HG03558 (cell line): ENCODE data around the gene CRBN.

ENCODE experiments used
- ATAC-seq: cut with Tn5 transposase; IDR thresholded peaks from one replicate; pipeline ENCODE4 v1.9.1; 2021; ENCODE audit warnings: moderate number of reproducible peaks; ENCODE audit not compliant: unreplicated experiment; ENCODE audit errors: extremely low read depth

CRBN gene

DNA sequence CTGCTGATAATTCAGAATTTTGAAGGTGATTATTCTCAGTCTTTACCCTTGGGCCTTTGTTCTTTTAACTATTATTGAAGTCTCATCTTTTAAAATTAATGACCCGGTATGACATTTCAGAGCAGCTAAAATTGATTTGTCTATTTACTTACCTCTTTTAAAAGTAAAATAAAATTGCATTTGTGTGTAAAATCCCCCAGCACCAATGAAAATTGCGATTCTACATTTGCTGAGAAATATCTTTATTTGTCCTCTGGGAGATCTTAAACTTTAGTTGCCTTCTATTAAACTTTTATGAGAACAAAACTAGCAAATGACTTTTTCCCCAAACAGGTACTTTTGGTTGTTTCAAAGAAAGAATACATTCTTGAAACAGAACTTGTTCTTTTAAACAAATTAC is 61.8 kb downstream of the CRBN start:
- ATAC-seq, result no peak

DNA sequence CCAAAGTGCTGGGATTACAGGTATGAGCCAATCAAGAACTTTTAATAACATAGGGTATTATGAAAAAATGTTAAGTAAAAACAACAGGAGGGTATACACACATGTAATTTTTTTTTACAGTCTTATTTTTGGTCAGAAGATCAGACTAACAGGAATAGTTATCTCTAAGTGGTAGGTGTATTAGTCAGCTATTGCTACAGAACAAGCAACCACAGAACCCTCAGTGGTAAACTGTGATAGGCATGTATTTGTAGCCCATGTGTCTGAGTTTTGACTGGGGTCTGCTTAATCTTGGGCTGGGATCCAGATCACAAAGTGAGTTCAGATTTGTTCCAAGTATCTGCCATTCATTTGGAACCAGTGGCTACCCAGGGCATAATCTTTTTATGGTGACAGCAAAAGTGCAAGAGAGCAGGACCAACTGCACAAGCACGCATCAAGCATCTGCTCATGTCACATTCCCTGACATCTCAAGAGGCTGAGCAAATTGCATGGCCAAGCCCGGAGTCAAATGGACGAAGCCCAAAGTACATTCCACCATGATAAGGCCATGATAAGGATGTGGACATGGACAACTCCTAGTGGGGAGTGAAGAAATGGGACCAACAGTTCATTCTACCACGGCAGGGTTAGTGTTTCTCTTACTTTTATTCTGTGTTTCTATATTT is 66.3 kb downstream of the CRBN start:
- ATAC-seq, result no peak

DNA sequence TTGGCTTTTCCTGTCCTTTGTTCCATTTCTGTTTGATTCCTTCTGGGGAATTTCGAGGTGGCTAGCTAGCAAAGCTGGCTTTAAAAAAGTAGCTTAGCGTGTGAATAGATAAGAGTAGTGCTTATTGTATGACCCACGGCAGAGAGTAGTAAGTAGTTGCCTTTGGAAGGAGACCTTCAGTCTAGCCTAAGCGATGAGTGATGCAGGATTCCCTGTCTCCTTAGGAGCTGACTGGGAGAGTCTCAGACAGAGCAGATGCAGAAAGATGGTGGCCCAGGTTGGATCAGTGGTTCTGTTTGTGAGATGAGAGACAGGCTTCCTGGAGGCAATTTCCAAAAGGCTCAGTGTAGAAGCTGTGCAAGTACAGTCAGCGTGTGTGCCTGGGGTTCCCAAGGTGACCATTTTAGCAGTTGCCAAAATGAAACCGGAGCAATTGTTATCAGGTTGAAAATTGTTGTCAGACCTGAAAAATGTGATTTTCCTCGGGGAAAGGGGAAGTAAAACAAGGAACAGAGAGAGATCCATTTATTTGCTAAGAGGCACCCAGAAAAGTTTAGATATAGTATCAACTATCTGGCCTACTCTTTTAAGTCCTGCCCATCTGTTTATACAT is 68.6 kb downstream of the CRBN start:
- no peak for ATAC-seq

DNA sequence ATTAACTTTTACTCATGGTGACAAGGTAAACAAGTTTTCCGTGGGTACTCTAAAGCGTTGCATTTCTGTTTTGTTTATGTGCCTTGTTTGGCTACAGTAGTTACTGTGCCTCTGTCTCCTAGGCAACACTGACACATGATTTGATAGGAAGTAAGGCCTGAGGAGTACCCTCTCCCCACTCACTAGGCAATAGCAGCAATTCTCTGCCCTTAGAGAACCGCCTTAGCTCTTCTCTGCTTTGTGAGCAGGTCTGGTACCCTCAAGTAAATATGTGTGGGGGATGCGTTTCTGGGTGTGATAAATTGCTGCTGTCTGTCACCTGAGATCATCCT is 69.2 kb downstream of the CRBN start, which contains the start of gene IL5RA:
Gene IL5RA (minus strand): TSS at position 76 of the 332 bp plus-strand sequence. CDS start 5,390 bp downstream, outside the sequence.
- no peak for ATAC-seq

DNA sequence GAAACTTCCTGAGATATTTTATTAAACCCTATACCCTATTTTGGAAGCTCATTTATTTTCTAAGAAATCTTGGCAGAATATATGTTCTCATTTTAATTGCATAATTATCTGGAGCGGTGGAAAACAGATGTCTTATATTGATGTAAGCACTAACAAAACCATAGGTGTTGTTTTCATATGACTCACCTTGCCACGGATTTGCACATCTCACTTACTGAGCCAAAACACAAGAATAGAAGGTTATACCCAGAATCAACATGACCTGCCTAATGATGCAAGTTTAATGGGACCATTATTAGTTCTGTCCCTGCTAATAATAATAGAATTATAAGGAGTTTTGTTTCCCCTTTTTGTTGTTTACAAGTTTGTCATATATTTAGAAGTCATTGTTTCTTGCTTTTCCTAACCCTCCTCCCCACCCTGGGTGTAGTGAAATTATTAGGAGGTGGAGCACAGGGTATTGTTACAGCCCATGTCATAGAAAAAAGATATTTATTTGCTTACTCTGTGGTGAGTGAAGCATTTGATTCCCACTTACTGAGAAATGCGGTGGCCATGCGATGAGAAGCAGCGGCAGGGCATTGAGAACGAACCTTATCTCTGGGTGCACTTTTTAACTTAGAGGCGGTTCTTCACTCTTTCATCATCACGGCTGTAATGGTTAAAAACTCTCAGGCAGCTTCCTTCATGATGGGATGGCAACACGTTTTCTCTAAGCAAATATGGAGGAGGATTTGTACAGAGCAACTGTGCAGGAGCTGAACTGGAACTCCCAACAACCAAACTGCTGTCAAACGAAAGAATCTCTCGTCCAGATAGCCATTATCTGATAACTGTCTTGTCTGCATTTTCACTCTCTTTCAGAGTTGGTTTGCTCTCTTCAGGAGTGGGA is 69.8 kb downstream of the CRBN start:
- ATAC-seq, result peak; percentile 62

DNA sequence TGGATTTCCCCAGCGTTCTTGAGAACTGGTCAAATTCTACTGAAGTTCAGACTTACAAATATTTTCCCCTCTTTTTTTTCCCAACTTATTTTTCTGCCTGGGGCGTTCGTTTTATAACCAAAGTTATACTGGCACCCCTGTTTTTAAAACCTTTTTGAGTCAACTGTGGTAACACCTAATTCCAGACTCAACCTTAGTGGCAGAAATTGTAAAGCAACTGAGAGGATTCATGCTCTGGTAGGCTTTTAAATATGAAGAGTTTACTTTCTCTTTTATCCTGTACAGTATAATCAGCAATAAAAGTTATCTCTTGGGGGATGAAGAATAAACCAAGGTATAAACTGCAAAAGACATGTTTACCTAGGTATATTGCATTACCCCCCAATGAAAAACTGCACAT is 71.6 kb downstream of the CRBN start:
- ATAC-seq, result no peak

DNA sequence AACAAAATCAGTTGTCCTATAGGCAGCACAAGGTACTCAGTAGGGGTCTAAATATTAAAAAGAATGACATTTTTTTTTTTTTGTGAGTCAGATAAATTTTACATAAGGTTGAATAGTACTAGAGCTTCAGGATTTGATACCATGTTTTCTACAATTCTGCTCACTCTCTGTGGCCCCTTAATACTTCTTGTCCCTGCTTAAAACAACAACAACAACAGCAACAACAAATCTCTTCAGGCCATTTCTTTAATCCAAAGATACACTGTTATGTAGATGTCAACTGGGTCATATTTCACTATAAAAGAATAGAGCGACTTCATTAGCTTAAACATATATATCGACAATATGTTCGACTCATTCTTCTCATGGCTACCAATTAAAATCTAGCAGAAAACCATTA is 72.3 kb downstream of the CRBN start:
- no peak for ATAC-seq

DNA sequence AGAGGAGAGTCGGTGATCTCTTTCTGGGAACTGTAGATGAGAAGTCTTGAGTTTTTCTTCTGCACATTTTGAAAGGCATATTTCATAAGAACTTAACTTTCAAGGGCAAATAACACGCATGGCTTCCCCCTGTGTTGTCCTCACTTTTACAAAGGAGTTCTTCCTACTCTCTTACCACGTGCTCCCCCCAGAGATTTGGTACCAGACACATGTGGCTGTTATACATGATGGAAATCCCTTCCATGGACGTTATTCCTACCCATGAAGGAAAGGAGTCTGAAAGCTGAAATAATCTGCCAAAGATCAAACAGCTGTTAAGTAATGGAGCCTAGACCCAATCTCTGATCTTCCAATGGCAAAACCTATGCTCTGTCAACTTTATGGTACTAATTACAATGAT is 73.7 kb downstream of the CRBN start:
- ATAC-seq, result no peak

DNA sequence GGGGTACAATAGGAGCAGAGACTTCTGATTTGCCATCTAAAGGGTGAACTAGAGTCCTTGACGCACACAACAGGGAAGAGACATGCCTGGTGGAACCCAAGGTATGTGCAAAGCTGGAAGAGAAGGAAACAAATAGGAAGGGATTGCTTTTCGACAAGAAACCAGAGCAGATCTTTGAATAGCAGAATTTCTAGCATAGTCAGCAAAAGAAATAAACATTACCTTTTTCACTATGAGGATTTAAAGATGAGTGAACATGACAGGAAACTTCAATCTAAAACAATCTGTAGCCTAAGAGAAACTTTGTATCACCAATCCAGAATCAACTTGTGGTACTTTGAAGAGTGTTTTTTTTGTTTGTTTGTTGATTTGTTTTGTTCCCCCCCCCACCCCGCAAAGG is 74.2 kb downstream of the CRBN start:
- ATAC-seq, result no peak

DNA sequence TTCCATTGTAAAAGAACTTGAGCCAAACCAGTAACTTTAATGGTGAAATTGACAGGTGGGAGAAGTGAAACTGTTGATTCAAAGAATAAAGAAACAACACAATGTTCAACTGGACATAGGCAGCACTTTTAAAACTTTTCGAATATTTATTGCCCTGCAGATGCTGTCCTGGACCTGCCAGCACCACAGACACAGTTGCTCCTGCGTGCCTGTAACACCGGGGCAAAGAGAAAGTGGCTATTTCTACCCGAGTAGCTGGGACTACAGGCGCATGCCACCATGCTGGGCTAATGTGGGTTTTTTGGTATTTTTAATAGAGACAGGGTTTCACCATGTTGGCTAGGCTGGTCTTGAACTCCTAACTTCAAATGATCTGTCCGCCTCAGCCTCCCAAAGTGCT is 76.7 kb downstream of the CRBN start:
- no peak for ATAC-seq

DNA sequence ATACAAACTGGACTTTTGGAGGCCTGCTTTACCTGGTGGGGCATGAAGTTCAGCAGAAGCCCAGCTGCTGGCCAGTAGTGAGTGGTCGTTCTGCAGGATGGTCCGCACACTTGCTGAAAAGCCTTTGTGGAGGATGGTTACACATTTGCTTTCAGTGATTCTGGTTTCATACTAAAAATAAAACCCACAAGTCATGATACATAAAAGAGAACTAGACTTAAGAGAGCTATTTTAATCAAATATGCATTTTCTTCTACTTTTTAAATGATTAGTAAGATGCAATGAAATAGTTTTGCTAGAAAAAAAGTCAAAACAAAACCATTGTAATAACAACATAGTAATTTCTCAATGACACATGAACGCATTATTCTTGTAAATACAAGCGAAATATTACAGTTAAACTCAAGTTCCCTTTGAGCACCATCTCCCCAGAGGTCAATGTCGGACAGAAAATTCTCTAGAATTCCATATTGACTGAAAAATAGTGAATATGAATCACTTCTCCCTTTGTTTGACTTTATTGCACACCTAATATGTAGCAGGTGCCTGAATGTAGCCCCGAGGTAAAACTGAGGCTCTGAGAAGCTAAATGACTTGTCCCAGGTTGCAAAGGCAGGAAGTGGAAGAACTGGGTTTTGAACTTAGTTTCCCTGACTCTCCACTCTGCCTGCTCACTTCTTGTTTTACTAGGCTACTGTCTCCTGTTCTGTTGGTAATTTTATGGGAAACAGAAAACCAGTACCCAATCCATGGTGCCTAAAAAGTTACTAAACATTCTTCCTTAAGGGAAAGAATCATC is 77.6 kb downstream of the CRBN start:
- no peak for ATAC-seq
